IMR-90 (cell line): ENCODE results near the gene ZAP70. TPM values are rescaled to one million over a fixed set of nuclear protein-coding genes. Genes with fewer than 3 reads are reported as not detected.

Source experiments
- ATAC-seq: fragments of 200-7000 bp; cut with Tn5 transposase; 2 replicates; pipeline ENCODE4 v1.9.1; 2020; ENCODE audit warnings: low read depth, mild to moderate bottlenecking, moderate library complexity
- BruUV-seq: library from RNA; stranded (reverse); fragments of 400-500 nt; replicated peaks from 2 replicates; lab custom pipeline; 2021; lab: Mats Ljungman, UMichigan
- CTCF ChIA-PET: fragments of 300-600 bp; formaldehyde crosslinking; extraction: SDS; loops from one replicate; lab custom pipeline; 2021; ENCODE audit warnings: antibody characterized with exemption; lab: Yijun Ruan, JAX
- POLR2A ChIA-PET: fragments of 300-600 bp; sonication (Branson Sonifier 250); formaldehyde crosslinking; loops from one replicate; lab custom pipeline; 2022; ENCODE audit warnings: antibody characterized with exemption; ENCODE audit not compliant: unreplicated experiment; lab: Charles Lee
- DNase-seq: peaks from one replicate; pipeline ENCODE4 v3.0.0; 2013
- H2AFZ ChIP-seq: replicated peaks from 2 replicates; pipeline ENCODE3; 2013; ENCODE audit warnings: low read length, mild to moderate bottlenecking; ENCODE audit not compliant: poor library complexity
- H2AK5ac ChIP-seq: 2 replicates; pipeline ENCODE4 v1.6.1; 2013; ENCODE audit warnings: low read depth, low read length, inconsistent platforms
- H2AK9ac ChIP-seq: replicated peaks from 2 replicates; pipeline ENCODE3; 2013; ENCODE audit warnings: mild to moderate bottlenecking, low read depth, low read length, moderate library complexity; ENCODE audit not compliant: poor library complexity
- H2BK120ac ChIP-seq: 2 replicates; pipeline ENCODE4 v1.6.1; 2013; ENCODE audit warnings: low read depth, low read length, inconsistent platforms
- H2BK15ac ChIP-seq: 3 replicates; pipeline ENCODE4 v1.6.1; 2013; ENCODE audit warnings: low read depth, low read length, inconsistent platforms
- H2BK20ac ChIP-seq: 2 replicates; pipeline ENCODE4 v1.6.1; 2013; ENCODE audit warnings: low read depth, mild to moderate bottlenecking, inconsistent platforms, low read length, moderate library complexity
- H2BK5ac ChIP-seq: 2 replicates; pipeline ENCODE4 v1.6.1; 2013; ENCODE audit warnings: mild to moderate bottlenecking, low read depth, low read length, inconsistent platforms; ENCODE audit not compliant: poor library complexity, severe bottlenecking
- H3K14ac ChIP-seq: replicated peaks from 2 replicates; pipeline ENCODE4 v1.6.1; 2013; ENCODE audit warnings: low read depth, low read length, inconsistent platforms
- H3K18ac ChIP-seq: 2 replicates; pipeline ENCODE4 v1.6.1; 2013; ENCODE audit warnings: low read depth, low read length, control low read depth
- H3K23ac ChIP-seq: 2 replicates; pipeline ENCODE4 v1.6.1; 2013; ENCODE audit warnings: low read depth, low read length, inconsistent platforms
- H3K27ac ChIP-seq: 2 replicates; pipeline ENCODE4 v1.5.1; 2013; ENCODE audit warnings: mild to moderate bottlenecking, control low read depth, low read length; ENCODE audit not compliant: insufficient read depth
- H3K27me3 ChIP-seq: 2 replicates; pipeline ENCODE4 v1.6.1; 2013; ENCODE audit warnings: low read length; ENCODE audit not compliant: control insufficient read depth, insufficient read depth
- H3K36me3 ChIP-seq: 2 replicates; pipeline ENCODE4 v1.6.1; 2013; ENCODE audit warnings: low read length, mixed read lengths; ENCODE audit not compliant: control insufficient read depth, insufficient read depth
- H3K4ac ChIP-seq: 2 replicates; pipeline ENCODE4 v1.6.1; 2013; ENCODE audit warnings: low read depth, low read length, inconsistent platforms
- H3K4me1 ChIP-seq: 2 replicates; pipeline ENCODE4 v1.6.1; 2013; ENCODE audit warnings: low read length, mixed read lengths; ENCODE audit not compliant: control insufficient read depth, insufficient read depth
- H3K4me2 ChIP-seq: 2 replicates; pipeline ENCODE4 v1.6.1; 2013; ENCODE audit warnings: low read depth, mild to moderate bottlenecking, control low read depth, low read length, moderate library complexity
- H3K4me3 ChIP-seq: 2 replicates; pipeline ENCODE4 v1.5.1; 2013; ENCODE audit warnings: low read depth, mild to moderate bottlenecking, control low read depth, low read length, moderate library complexity; ENCODE audit not compliant: insufficient read depth
- H3K56ac ChIP-seq: 2 replicates; pipeline ENCODE4 v1.6.1; 2013; ENCODE audit warnings: low read length, inconsistent platforms; ENCODE audit not compliant: insufficient read depth; ENCODE audit errors: extremely low read depth
- H3K79me1 ChIP-seq, 2 experiments: 2 replicates each; pipeline ENCODE4 v1.6.1; 2013; ENCODE audit warnings: low read length in 2 of 2, inconsistent platforms in 1 of 2, low read depth in 1 of 2
- H3K9ac ChIP-seq: 2 replicates; pipeline ENCODE4 v1.6.1; 2013; ENCODE audit warnings: low read depth, low read length, control low read depth
- H3K9me1 ChIP-seq: 2 replicates; pipeline ENCODE4 v1.6.1; 2013; ENCODE audit warnings: low read length, inconsistent platforms; ENCODE audit not compliant: insufficient read depth
- H3K9me3 ChIP-seq: 2 replicates; pipeline ENCODE4 v1.6.1; 2013; ENCODE audit warnings: low read length; ENCODE audit not compliant: control insufficient read depth, insufficient read depth
- H4K20me1 ChIP-seq: 2 replicates; pipeline ENCODE4 v1.6.1; 2013; ENCODE audit warnings: low read length, inconsistent platforms; ENCODE audit not compliant: insufficient read depth
- H4K5ac ChIP-seq: 2 replicates; pipeline ENCODE4 v1.6.1; 2013; ENCODE audit warnings: mild to moderate bottlenecking, low read depth, low read length, control low read depth
- H4K8ac ChIP-seq, 2 experiments: 2 replicates each; pipeline ENCODE4 v1.6.1; 2013; ENCODE audit warnings: low read depth in 2 of 2, low read length in 2 of 2, control low read depth in 1 of 2, inconsistent platforms in 1 of 2
- H4K91ac ChIP-seq: 2 replicates; pipeline ENCODE4 v1.6.1; 2013; ENCODE audit warnings: low read depth, low read length, inconsistent platforms; ENCODE audit not compliant: insufficient read depth
- BHLHE40 ChIP-seq: fragments of 150-350 bp; IDR thresholded peaks from 2 replicates; pipeline ENCODE4 v1.6.1; 2016; ENCODE audit warnings: mild to moderate bottlenecking, low read depth, low read length
- CEBPB ChIP-seq: IDR thresholded peaks from 2 replicates; pipeline ENCODE4 v1.6.1; 2012; ENCODE audit warnings: low read depth, low read length, improper control_type of control experiment
- CTCF ChIP-seq: conservative IDR thresholded peaks from 2 replicates; pipeline ENCODE4 v1.5.1; 2012; ENCODE audit warnings: mild to moderate bottlenecking, low read depth, low read length, improper control_type of control experiment
- ELK1 ChIP-seq: fragments of 150-350 bp; IDR thresholded peaks from 2 replicates; pipeline ENCODE4 v1.6.1; 2016; ENCODE audit warnings: low read depth, mild to moderate bottlenecking, low read length, moderate library complexity, borderline replicate concordance
- FOS ChIP-seq: fragments of 150-350 bp; IDR thresholded peaks from 2 replicates; pipeline ENCODE4 v1.6.1; 2016; ENCODE audit warnings: low read depth, low read length
- MAFK ChIP-seq: IDR thresholded peaks from 2 replicates; pipeline ENCODE4 v1.6.1; 2012; ENCODE audit warnings: low read depth, low read length, improper control_type of control experiment
- MAZ ChIP-seq: IDR thresholded peaks from 2 replicates; pipeline ENCODE4 v1.6.1; 2012; ENCODE audit warnings: low read depth, mild to moderate bottlenecking, low read length, improper control_type of control experiment, moderate library complexity, borderline replicate concordance
- MXI1 ChIP-seq: IDR thresholded peaks from 2 replicates; pipeline ENCODE4 v1.6.1; 2012; ENCODE audit warnings: low read depth, mild to moderate bottlenecking, low read length, moderate library complexity, borderline replicate concordance
- NFE2L2 ChIP-seq: fragments of 150-350 bp; IDR thresholded peaks from 2 replicates; pipeline ENCODE4 v1.6.1; 2016; ENCODE audit warnings: low read depth, mild to moderate bottlenecking, low read length
- POLR2A ChIP-seq: IDR thresholded peaks from 2 replicates; pipeline ENCODE4 v1.6.1; 2012; ENCODE audit warnings: mild to moderate bottlenecking, low read depth, low read length
- RAD21 ChIP-seq: IDR thresholded peaks from 2 replicates; pipeline ENCODE4 v1.6.1; 2012; ENCODE audit warnings: low read length, improper control_type of control experiment
- RCOR1 ChIP-seq: IDR thresholded peaks from 2 replicates; pipeline ENCODE4 v1.6.1; 2012; ENCODE audit warnings: mild to moderate bottlenecking, low read length, improper control_type of control experiment; ENCODE audit not compliant: insufficient replicate concordance
- SMC3 ChIP-seq: fragments of 150-350 bp; IDR thresholded peaks from 2 replicates; pipeline ENCODE4 v1.6.1; 2016; ENCODE audit warnings: low read depth, mild to moderate bottlenecking, antibody characterized with exemption, low read length, moderate library complexity
- WGBS, 2 experiments: methylation state at CpG; one replicate each; pipeline versions ENCODE4 v1.1.5 to v1.1.7; 2013; ENCODE audit warnings: missing lambda C conversion rate in 2 of 2; ENCODE audit not compliant: insufficient read length in 1 of 2; ENCODE audit errors: extremely low coverage in 2 of 2; 5-methylcytosine and 5-hydroxymethylcytosine counted together
- dilution Hi-C: fragments of 300-500 bp; cut with HindIII; formaldehyde crosslinking; loops from one replicate; pipeline ENCODE4 v1.14.3; 2018; ENCODE audit warnings: low sequenced_read_pairs; ENCODE audit not compliant: unreplicated experiment
- in situ Hi-C: fragments of 300-500 bp; cut with MboI; formaldehyde crosslinking; loops from 3 replicates; pipeline ENCODE4 v1.14.3; 2019; ENCODE audit warnings: low sequenced_read_pairs, inconsistent platforms, mixed read lengths
- intact Hi-C: fragments of 100-400 bp; cut with micrococcal nuclease; formaldehyde crosslinking; loops from 2 replicates; pipeline ENCODE4 v1.10.0; 2022
- polyA plus RNA-seq, 3 experiments: library from polyadenylated mRNA; depleted of rRNA; stranded (reverse); fragments of >200 nt; gene quantifications; 2 replicates each; pipeline ENCODE4 v1.2.3, GENCODE V29; 2012; ENCODE audit warnings: low replicate concordance in 1 of 3
- total RNA-seq: library from RNA; depleted of rRNA; stranded (reverse); fragments of >200 nt; gene quantifications from 2 replicates; pipeline ENCODE4 v1.2.3, GENCODE V29; 2012

Gene ZAP70
- total and polyA plus RNA-seq, 2 of the 4 experiments (the other 2 are of a cell fraction) = under 0.01 to 0.09 TPM

GRCh38 chr2:97745474-97746174 lies 32.2 kb downstream of the ZAP70 start:
- Histone ChIP-seq H4K20me1 (no peaks in the 10 kb centered on the region), H3K4ac (no peak overlapping the region), H3K4me1 (peaks cover 4% of the 10 kb centered on the region; the same call in 1 of the 2 replicates), H3K79me1 (no peaks in the 10 kb centered on the region), H4K8ac (no peak overlapping the region), H3K9me3 (no peaks in the 10 kb centered on the region), H3K4me3 (no peak overlapping the region), H3K4me2 (no peak overlapping the region; the same call in 1 of the 2 replicates), H2BK5ac (no peak overlapping the region), H3K56ac (no peak overlapping the region), H4K91ac (no peak overlapping the region), H3K14ac (no peak overlapping the region), H3K9me1 (peaks cover 3% of the 10 kb centered on the region; the same call in 1 of the 2 replicates), H2AK5ac (no peak overlapping the region), H3K18ac (no peak overlapping the region), H4K5ac (no peak overlapping the region), H2AK9ac (no peak overlapping the region), H2AFZ (no peak overlapping the region), H2BK20ac (no peak overlapping the region), H3K27ac (peak overlapping the region; percentile 35; the same call in 1 of the 2 replicates), H3K36me3 (0 out of 2 replicates have a peak, but pooled peaks cover 2% of the 10 kb centered on the region), H2BK120ac (no peak overlapping the region), H3K23ac (no peak overlapping the region), H3K27me3 (no peaks in the 10 kb centered on the region), H3K9ac (no peak overlapping the region), H2BK15ac (no peak overlapping the region)
- TF ChIP-seq MAZ = no peak
- TF ChIP-seq BHLHE40 = no peak
- no peak for TF ChIP-seq CEBPB
- TF ChIP-seq POLR2A = no peak
- no peak for TF ChIP-seq ELK1
- no peak for TF ChIP-seq SMC3
- TF ChIP-seq MXI1 = no peak
- TF ChIP-seq RAD21 = no peak
- TF ChIP-seq NFE2L2 = no peak
- TF ChIP-seq CTCF = no peak
- no peak for TF ChIP-seq RCOR1
- TF ChIP-seq MAFK = no peak
- no peak for TF ChIP-seq FOS
- CTCF ChIA-PET = no interaction called here
- dilution Hi-C loops = no loop called here
- 50% methylated on average over 2 of the region's 10 CpGs; no CpG with 5 or more reads in 1 of the 2 experiments for WGBS, 2 experiments
- ATAC-seq (peak; percentile 60), DNase-seq (peak; percentile 40)
- intact Hi-C loops = no loop called here
- no TSS peak for BruUV-seq
- POLR2A ChIA-PET = no interaction called here
- in situ Hi-C loops = no loop called here
